HEK293 (cell line): ENCODE measurements around the gene ILDR1.
"Not testable (repeated sequence)": the region's sequence is repeated elsewhere in the genome, so short reads cannot be mapped to it uniquely, and the experiment has no call there.

Source experiments
- CTCF ChIP-seq: fragments of 450-650 bp; formaldehyde crosslinking; IDR thresholded peaks from 2 replicates; pipeline ENCODE4 v1.5.1; 2016; ENCODE audit warnings: missing biosample characterization, missing genetic modification characterization
- GFI1B ChIP-seq: fragments of 450-650 bp; formaldehyde crosslinking; IDR thresholded peaks from 2 replicates; pipeline ENCODE4 v1.5.1; 2016; ENCODE audit warnings: missing biosample characterization, missing genetic modification characterization
- INSM2 ChIP-seq: fragments of 450-650 bp; formaldehyde crosslinking; IDR thresholded peaks from 2 replicates; pipeline ENCODE4 v1.5.1; 2016; ENCODE audit warnings: missing biosample characterization, missing genetic modification characterization
- KLF8 ChIP-seq: fragments of 450-650 bp; formaldehyde crosslinking; IDR thresholded peaks from 2 replicates; pipeline ENCODE4 v1.5.1; 2016; ENCODE audit warnings: missing biosample characterization, missing genetic modification characterization
- ZBTB1 ChIP-seq: fragments of 450-650 bp; formaldehyde crosslinking; IDR thresholded peaks from 2 replicates; pipeline ENCODE4 v1.5.1; 2016; ENCODE audit warnings: missing biosample characterization, missing genetic modification characterization
- ZNF341 ChIP-seq: fragments of 450-650 bp; formaldehyde crosslinking; IDR thresholded peaks from 2 replicates; pipeline ENCODE4; 2016; ENCODE audit warnings: low read depth, missing biosample characterization, missing genetic modification characterization
- ZNF670 ChIP-seq: fragments of 450-650 bp; formaldehyde crosslinking; IDR thresholded peaks from 2 replicates; pipeline ENCODE4 v1.5.1; 2016; ENCODE audit warnings: missing biosample characterization, missing genetic modification characterization, low read depth

- TF ChIP-seq CTCF (tag by site-specific recombination); KLF8; ZNF670 (tag by site-specific recombination); ZBTB1 (tag by site-specific recombination); INSM2 (tag by site-specific recombination); GFI1B; ZNF341 (tag by site-specific recombination): not testable (repeated sequence)
Measured at GRCh38 chr3:122047296-122047695, 25.2 kb upstream of the ILDR1 start.
